ENCODE results near the gene TREML2.

The TREML2 gene

DNA sequence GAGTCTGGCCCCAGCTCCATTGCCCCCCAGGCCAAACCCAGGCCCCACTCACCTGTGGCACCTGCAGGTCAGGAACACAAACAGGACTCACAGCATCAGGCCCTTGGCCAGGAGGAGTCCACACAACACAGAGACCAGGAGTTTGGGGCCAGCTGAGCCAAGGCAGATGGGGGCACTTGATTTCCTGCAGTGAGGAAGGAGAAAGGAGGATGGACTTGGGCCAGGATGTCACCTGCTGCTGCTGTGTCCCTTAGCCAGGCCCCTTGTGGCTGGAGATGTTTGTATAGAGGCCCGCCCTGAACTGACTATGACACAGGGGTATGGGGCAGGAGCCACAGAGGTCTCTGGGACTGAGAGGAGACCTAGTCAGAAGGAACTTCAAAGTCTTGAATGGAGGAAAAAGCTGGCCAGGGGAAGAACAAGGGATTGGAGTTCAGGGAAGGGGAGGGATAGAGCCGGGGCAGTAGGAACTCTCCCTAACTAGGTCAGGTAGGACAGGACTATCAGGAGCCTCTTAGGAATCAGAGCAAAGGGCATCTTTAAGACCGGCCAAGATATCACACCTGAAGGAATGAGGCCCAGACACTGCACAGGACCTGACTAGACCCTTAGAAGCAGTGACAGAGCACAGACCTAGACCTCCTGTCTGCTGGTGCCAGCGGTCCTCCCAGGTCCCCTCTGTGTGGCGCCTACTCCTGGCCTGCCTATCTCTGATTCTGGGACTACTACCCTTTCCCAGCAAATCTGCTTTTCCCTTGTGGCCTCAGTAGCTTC lies 8.8 kb upstream of the TREML2 start:
- in situ Hi-C loops (cut with HindIII; ENCODE audit: low sequenced_read_pairs) = no loop called here

DNA sequence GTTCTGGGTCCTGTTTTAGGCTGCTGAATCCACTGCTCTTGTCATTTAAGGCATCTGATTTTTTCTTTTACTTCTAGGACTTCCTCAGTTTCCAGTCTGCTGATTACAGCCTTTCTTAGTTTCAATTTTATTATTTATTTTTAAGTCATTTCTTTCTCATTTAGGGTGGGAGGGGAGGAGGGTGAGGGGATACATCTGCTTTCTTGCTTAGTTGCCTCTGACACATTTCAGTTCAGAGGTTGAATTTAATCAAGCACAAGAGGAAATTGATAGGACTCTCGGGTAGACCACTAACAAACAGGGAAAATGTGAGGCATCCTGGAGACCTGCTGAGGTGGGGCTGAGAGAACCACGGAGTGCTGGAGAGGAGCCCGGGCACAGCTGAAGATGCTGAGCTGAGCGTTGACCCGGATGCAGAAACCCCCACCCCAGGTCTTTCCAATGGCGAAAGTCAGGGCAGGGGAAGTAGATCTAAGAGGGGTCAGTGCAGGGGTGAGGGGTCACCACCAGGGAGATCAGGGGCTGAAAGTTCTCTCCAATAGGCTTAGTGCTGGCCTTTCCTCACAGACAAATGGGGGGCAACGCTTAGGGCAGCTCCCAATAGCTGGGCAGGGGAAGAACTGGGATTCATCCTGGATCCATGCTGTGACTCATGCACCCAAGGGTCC lies 7.6 kb upstream of the TREML2 start:
- in situ Hi-C loops (cut with HindIII; ENCODE audit: low sequenced_read_pairs) = no loop called here

DNA sequence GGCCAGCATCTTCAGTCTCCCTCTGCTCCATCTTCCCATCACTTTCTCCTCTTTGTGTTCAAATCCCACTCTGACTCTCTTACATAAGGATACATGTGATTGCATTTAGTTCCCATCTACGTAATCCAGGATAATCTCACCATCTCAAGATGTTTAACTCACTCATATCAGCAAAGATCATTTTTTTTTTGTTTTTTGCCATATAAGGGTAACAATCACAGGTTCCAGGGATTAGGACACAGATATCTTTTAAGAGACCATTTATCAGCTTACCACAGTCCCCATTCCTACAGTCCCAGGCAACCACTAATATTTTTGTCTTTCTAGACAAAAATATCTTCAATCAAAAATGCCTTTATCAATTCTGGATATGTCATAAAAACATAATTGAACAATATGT lies 3.2 kb upstream of the TREML2 start:
- in situ Hi-C loops (cut with HindIII; ENCODE audit: low sequenced_read_pairs) = no loop called here

DNA sequence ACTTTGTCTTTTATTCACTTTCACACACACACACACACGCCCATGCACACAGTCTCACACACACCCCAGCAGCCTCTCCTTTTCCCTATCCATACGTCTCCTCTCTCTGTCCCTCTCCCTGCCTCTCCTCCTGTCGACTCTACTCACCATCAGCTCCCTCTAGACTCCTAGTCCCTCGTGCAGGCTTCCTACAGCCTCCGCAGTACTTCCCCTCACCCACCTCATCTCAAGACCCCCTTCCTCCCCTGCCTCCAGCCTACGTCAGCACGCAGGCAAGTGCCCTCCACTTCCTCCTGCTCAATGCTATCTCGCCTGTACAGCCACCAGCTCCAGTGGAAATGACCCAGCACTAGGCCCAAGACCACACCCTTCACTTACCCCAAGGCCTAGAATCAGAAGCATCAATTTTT lies 820 bp upstream of the TREML2 start:
- in situ Hi-C loops (cut with HindIII; ENCODE audit: low sequenced_read_pairs) = no loop called here

DNA sequence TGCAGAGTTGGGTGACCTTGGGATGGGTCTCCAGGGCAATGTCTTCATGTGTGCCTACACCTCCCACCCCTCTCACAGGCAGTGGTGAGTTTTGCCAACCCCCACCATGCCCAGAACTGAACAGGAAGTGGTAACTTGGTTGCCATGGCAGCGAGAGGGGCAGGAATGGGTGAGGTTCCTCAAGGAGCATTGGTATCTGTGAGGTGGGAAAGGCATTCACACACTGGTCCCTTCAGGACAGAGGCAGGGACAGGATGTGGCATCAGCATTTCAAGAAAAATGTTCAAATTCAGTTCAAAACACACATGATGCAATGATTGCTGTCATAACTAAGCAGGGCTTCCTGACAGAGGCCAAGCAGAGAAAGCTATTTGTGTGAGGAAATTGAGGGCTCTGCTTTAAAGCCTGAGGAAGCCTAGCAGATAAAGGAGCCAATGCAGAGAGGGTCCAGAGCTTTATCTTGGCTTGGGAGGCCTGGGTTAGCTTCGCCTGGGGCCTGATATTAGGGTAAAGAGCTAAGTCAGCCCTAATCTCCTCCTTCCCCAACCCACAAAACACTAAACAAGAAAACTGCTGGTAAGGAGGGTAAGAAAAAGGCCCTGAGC lies 551 bp downstream of the TREML2 start:
- in situ Hi-C loops (cut with HindIII; ENCODE audit: low sequenced_read_pairs) = no loop called here

DNA sequence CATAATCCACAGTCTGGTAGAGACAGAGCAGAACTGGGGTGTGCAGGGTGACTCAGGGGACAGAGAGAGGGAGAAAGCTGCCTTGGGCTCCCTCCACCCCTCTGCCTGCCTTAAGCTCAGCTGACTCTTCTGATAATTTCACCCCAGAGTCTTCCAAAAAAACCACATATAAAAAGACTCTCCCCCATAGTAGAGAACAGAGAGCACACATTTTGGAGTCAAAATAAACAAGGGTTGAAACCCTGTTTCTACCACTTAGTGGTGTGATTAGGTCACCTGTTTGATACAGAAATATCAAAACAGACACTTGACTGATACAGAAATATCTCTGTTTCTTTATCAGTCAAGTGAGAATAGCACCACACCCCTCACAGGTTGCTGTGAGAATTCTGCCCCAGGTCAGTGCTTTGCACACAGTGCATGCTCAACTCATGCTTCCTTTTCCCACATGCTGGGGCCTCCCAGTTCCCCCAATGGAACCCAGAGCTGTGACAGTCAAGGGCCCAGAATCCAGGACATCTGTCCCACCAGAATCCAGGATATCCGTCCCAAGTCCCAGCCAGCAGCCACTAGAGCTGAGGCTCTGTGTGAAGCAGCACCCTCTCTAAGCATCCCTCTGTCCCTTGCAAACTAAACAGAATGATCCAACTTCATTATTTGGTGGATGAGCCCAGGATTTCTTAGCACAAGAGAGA lies 1.2 kb downstream of the TREML2 start:
- in situ Hi-C loops (cut with HindIII; ENCODE audit: low sequenced_read_pairs) = loop anchor here (25.0 kb wide), 1 partner anchor 112 kb away; no protein-coding TSS in a partner anchor

DNA sequence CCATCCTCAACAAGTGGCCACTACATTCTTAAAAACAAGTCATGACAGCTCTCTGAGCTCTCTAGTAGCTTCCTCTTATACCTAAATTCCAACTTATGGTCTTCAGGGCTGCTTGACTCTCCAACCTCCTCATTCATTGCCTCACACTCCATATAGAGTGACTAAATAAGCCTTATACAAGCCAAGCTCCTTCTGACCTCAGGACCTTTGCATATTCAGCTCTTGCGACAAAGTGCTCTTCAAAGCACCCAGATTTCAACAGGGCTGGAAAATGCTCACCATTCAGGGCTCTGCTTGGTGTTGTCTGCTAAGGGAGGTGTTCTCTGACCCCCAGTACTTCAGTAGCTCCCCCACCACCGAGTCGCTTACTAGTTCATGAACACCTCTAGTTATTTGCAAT lies 3.7 kb downstream of the TREML2 start:
- in situ Hi-C loops (cut with HindIII; ENCODE audit: low sequenced_read_pairs) = loop anchor here (25.0 kb wide), 1 partner anchor 110 kb away; no protein-coding TSS in a partner anchor

DNA sequence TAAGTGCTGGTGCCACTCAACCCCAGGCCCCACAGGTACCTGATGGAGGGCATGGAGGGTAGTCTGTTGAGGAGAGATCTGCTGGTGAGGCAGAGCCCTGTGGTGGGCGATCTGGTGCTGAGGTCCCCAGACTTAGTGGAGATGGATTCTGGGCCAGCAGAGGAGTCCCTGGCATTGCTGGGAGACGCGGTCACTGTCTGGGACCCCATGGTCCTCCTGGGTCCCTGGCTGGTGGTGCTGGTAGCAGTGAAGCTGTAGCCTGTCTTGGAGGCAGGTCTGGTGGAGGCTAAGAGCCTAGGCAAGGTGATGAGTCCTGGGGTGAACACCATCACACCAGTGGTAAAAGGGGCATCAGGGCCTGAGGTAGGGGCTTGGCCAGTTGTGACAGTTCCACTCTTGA lies 6.6 kb downstream of the TREML2 start:
- in situ Hi-C loops (cut with HindIII; ENCODE audit: low sequenced_read_pairs) = loop anchor here (25.0 kb wide), 1 partner anchor 107 kb away; no protein-coding TSS in a partner anchor

DNA sequence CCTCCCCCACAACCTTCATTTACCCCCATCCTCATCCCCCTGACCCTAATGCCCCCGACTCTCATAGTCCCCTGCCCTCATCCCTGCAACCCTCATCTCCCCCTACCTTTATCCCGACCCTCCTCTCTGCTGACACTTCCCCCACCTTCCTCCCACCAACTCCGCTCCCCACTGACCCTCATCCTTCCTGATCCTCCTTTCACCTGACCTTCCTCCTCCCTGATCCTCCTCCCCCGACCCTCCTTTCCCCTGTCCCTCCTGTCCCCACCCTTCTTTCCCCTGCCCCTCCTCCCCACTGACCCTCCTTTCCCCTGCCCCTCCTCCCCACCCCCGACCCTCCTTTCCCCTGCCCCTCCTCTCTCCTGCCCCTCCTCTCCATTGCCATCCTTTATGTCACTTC lies 7.1 kb downstream of the TREML2 start:
- in situ Hi-C loops (cut with HindIII; ENCODE audit: low sequenced_read_pairs) = loop anchor here (25.0 kb wide), 1 partner anchor 107 kb away; no protein-coding TSS in a partner anchor

DNA sequence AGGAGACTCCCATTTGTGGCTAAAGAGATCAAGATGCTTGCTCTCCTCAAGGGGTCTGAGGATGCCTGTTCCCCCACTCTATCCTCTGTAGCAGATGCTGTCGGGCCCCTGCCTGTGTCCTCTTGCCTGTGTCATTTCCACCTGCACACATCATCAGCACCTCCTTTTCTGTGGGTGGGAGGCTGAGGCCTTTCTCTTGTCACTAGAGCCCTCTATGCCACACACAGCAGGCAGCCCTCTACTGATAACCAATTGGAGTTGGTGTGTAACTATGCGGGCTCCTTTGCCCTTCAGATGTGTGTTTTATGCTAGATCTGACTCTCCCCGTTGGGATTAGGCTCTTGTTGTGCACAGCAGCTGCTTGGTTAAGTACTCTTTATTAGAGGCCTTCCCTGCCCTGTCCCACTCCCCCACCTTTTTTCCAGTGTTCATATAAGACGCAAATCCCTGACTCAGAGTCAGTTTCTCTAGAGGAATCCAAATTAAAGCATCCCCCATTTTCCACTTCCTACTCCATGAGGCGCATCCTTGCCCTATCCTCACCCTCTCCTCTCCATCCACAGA lies 7.7 kb downstream of the TREML2 start:
- in situ Hi-C loops (cut with HindIII; ENCODE audit: low sequenced_read_pairs) = loop anchor here (25.0 kb wide), 1 partner anchor 106 kb away; no protein-coding TSS in a partner anchor

DNA sequence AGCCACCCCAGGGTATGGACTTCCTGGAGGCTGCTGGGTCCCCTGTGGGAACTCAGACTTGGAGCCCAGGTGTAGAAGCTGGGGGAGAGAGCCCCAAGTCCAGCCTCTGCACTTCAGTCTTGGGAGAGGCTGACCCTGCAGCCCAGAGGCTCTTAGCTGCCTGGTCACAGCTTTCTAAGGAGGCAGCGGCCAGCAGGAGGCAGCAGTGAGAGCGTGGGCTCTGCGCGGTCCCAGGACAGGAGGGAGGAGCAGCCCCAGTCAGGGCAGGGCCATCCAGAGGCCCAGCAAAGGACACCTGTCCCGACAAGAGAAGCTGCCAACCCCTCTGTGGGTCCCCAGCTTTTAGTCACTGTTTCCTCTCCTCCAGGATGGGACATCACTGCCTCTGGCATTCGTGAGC lies 9.4 kb downstream of the TREML2 start:
- in situ Hi-C loops (cut with HindIII; ENCODE audit: low sequenced_read_pairs) = loop anchor here (25.0 kb wide), 1 partner anchor 104 kb away; no protein-coding TSS in a partner anchor

DNA sequence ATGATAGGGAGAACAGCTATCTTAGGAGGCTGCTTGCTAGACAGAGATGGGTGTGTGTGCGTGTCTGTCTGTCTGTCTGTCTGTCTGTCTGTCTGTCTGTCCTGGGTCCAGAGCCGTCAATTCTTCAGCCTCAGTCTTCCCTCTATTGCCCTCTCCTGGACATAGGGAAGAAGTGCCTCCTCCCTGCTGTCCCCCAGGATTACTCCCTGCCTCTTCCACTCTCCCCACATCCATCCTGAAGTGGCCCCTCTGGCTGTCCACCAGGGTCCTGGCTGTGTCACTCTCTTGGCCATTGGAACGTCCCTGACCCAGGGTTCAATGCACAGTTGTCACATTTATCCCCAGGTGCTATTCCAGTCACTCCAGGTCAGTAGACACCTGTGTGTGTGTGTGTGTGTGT lies 10.2 kb downstream of the TREML2 start:
- in situ Hi-C loops (cut with HindIII; ENCODE audit: low sequenced_read_pairs) = loop anchor here (25.0 kb wide), 1 partner anchor 103 kb away; no protein-coding TSS in a partner anchor

DNA sequence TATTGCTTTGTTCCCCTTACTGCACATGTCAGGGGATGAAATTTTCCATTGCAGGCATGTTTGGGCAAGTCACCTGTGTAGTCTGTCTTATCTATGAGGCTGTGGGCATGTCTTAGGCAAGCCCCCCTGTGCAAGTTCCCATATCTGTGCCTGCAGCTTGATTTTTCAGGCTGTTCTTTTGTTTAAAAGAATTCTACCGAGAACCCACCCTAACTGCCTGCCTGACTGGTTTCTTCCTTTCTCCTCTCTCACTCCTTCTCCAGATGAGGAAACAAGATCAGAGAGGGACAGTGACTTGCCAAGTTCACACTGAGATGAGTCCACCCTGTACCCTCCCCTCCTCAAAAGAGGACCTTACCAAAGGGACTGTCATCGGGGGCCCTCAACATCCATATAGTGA lies 11.0 kb downstream of the TREML2 start:
- in situ Hi-C loops (cut with HindIII; ENCODE audit: low sequenced_read_pairs) = loop anchor here (25.0 kb wide), 1 partner anchor 103 kb away; no protein-coding TSS in a partner anchor

DNA sequence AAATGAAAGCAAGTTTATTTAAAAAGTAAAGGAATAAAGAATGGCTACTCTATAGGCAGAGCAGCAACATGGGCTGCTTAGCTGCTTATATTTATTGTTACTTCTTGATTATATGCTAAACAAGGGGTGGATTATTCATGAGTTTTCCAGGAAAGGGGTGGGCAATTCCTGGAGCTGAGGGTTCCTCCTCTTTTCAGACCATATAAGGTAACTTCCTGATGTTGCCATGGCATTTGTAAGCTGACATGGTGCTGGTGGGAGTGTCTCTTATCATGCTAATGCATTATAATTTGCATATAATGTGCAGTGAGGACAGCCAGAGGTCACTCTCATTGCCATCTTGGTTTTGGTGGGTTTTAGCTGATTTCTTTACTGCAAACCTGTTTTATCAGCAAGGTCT lies 11.9 kb downstream of the TREML2 start:
- in situ Hi-C loops (cut with HindIII; ENCODE audit: low sequenced_read_pairs) = loop anchor here (25.0 kb wide), 1 partner anchor 102 kb away; no protein-coding TSS in a partner anchor

DNA sequence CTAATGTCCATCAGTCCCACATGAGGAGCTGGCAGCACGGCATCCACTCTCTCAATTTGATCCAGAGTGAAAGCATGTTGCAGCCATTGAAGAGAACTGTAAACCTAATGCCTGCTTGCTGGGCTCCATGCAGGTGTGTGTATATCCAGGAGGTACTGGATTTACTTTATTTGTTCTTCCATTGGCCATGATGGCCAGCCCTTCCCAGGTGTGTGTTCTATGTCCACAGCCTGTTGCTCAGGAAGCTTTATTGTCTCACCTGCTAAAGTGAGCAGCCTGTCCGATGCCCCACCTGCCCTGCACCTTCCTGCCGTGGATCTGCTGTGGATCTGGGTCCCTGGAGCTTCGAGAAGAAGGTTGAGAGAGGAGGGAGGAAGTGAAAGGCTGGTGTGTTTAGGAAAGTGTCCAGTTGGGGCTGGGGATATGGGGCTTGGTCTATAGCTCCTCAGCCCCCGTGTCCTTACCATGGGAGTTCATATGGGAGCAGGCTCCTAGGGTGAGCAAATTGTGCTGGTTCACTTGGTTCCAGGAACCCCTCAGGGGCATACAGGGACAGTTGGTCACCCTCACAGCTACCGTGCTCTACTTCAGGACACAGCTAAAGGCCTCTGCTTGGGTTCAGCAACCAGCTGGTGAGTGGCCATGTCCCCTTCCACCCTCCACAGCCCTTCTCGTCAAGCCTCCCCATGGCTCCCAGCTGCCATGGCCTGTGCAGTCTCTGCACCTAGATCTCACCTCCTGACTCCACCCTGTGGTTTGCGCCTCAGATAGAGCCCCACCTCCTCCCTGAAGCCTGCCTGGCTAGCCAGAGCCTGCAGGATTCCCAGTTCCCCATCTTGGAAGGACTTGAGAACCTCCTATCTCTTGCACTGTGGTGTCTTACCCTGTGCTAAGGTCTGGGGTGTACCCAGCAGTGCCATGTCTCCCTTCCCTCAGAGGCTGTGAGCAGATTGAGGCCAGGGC lies 12.7 kb downstream of the TREML2 start:
- in situ Hi-C loops (cut with HindIII; ENCODE audit: low sequenced_read_pairs) = loop anchor here (25.0 kb wide), 1 partner anchor 101 kb away; no protein-coding TSS in a partner anchor

DNA sequence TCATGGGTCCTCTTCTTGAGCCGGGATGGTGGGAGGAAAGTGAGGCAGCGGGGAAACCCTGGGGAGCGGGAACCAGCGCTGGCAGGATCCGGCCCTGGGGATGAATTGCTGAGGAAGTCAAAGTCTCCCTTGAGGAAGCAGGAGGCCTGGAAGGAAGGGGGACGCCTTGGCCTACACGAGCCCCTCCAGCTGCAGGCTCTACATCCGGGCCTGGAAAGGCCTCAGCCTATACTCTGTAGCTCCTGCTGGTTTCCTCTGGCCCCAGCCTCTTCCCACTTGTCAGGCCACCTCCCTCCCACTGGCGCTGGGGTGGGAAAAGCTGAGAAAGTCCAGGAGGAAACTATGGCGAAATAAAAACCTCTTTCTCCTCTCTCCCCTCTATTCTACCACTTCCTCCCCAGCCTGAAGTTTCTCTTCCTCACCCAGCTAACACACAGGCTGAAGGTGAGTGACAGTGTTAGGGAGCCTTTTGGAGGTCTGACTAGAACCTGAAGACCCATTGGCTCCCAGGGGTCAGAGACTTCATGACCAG lies 14.9 kb downstream of the TREML2 start:
- in situ Hi-C loops (cut with HindIII; ENCODE audit: low sequenced_read_pairs) = loop anchor here (25.0 kb wide), 1 partner anchor 99 kb away; no protein-coding TSS in a partner anchor

DNA sequence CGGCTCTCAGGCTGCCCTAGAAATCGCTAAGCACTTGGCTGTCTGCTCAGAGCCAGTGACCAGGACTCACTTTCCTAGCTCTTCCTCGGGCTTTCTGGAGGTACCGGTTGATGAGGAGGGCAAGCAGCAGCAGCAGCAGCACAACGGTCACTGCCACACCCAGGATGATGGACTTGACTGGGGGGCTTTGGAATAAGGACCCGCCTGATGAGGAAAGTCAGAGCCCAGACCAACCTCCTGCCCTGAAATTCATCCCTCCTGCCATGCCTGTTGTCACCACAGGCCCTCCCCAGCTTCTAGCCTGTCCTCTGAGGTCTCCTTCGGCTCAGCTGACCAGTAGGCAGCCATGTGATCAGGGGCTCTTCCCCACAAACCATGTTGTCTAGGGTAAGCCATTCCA lies 16.2 kb downstream of the TREML2 start:
- in situ Hi-C loops (cut with HindIII; ENCODE audit: low sequenced_read_pairs) = loop anchor here (25.0 kb wide), 1 partner anchor 97 kb away; no protein-coding TSS in a partner anchor

DNA sequence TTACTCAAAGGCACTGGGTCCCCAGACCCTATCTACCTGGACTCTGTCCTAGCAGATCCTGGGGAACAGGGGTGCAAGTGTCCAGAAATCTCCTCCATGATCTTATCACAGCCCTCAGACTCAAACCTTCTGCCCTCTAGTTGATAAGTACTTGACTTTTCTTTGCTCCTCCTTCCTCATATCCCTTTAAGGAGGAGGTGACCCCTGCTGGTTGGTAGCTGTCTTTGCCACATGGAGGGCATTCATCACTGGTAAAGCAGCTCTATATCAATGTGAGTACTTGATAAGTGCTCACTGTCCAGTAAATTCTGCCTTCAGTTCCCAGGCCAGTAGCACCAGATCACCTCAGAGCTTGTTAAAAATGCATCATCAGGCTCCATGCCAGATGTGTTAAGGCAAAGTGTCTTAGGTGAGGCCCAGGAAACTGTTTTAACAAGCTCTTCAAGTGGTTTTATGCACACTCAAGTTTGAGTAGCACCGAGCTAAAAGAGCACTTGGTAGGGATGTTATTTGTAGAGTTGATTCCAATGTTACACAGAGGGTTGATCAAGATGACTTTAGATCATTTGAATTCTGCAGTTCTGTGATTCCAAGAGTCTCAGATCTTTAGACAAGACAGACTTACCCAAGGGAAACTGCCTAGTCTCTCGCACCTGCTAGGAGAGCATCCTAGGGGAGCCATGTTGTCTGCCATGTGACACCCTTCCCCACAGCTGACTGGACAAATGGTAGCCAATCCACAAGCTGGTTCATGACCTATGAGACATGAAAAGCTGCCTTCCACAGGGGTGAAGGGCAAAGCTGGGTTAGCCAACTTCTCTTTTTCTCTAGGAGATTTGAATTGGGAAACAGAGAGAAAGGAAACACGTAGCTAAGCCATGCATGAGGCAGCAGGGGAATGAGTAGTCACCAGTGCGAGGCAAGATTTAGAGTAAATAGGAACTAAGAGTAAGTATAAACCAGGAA lies 18.6 kb downstream of the TREML2 start:
- in situ Hi-C loops (cut with HindIII; ENCODE audit: low sequenced_read_pairs) = loop anchor here (25.0 kb wide), 1 partner anchor 95 kb away; no protein-coding TSS in a partner anchor

Data from DLD1 (cell line).